ENCODE results near the gene TJAP1. TPM values are rescaled to one million over a fixed set of nuclear protein-coding genes. Genes with fewer than 3 reads are reported as not detected.

The TJAP1 gene
- total and polyA plus RNA-seq, 2 of the 8 experiments (the other 6 are each of a cell fraction or from before 2014, with no cell fraction given) = 30.7 to 40.4 TPM

DNA sequence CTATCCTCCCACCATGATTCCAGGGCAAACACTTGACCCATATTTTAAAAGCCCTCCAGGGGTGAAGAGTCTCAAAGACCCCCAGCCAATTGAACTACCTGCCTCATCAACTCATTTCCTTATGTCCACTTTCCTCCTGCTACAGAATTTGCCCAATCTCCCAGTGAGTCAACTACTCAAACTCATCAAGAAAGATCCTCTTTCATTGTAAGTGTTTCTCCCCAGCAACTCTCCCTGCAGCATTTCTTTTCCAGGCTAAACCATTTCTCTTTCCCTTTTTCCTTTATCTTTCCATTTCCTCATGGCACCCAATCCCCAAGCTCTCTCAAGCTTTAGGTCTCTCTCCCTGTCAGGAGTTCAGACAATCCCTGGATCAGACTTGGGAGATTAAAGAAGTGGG lies 23.5 kb upstream of the TJAP1 start:
- ChIA-PET CTCF (ENCODE audit: partially characterized antibody) (interaction anchor here (0.6 to 21.2 kb wide), 16 partner anchors 10 to 119 kb away, joined by 3 to 495 read pairs (median 4); partner anchors contain the start of gene LRRC73), POLR2A (ENCODE audit: partially characterized antibody) (interaction anchor here (0.7 to 4.3 kb wide), 3 partner anchors 17 to 54 kb away, joined by 3 to 43 read pairs (median 3); partner anchors contain the start of gene LRRC73)
- H2BK12ac ChIP-seq (ENCODE audit: low read depth, low read length) = no peak overlapping the region
- no peak overlapping the region for H3K56ac ChIP-seq (replicated peaks; ENCODE audit: insufficient read length, low read depth, low read length)
- no peak overlapping the region for H2AFZ ChIP-seq (ENCODE audit: low read length)
- no peak overlapping the region for H2BK120ac ChIP-seq (replicated peaks; ENCODE audit: low read depth, low read length)
- peaks cover 7 to 25% (median 19%) of the 10 kb centered on the region in 4 experiments for H3K27me3 ChIP-seq (replicated peaks in 1 of 4; ENCODE audit: control insufficient read depth in 3 of 4, extremely low read depth in 1 of 4, insufficient read depth in 3 of 4, low read length in 3 of 4)
- H3K14ac ChIP-seq (ENCODE audit: insufficient read length) = no peak overlapping the region
- DNase-seq (ENCODE audit: low read depth in 1 of 2, low spot score in 2 of 2) = no peak
- no peaks in the 10 kb centered on the region for H3K79me2 ChIP-seq (ENCODE audit: control insufficient read depth in 1 of 2, insufficient read depth in 2 of 2, low read length in 2 of 2)
- H3K23me2 ChIP-seq (ENCODE audit: low read depth, low read length) = peaks cover 9% of the 10 kb centered on the region; the same call in 1 of the 2 replicates
- no peak overlapping the region for H4K5ac ChIP-seq (ENCODE audit: insufficient read length, low read depth, low read length)
- no peak overlapping the region for H3K23ac ChIP-seq (ENCODE audit: insufficient read length)
- no peaks in the 10 kb centered on the region for H3K79me1 ChIP-seq (ENCODE audit: low read depth, low read length)
- no peak overlapping the region for H2BK20ac ChIP-seq (ENCODE audit: low read length)
- H4K20me1 ChIP-seq (replicated peaks in 1 of 2; ENCODE audit: control insufficient read depth in 1 of 2, insufficient read depth in 2 of 2, low read length in 2 of 2) = peaks cover 0 to 2% of the 10 kb centered on the region in 2 experiments
- no peak overlapping the region for H4K91ac ChIP-seq (replicated peaks; ENCODE audit: insufficient read length, low read length)
- H2AK5ac ChIP-seq (ENCODE audit: low read depth, low read length) = no peak overlapping the region
- 0 out of 2 replicates have a peak overlapping the region, but pooled peaks have one; percentile 0 for H2BK15ac ChIP-seq (ENCODE audit: low read length)
- no peak overlapping the region; a peak in 1 of 4 replicates for H3K4me2 ChIP-seq (ENCODE audit: insufficient read depth in 1 of 2, low read depth in 2 of 2, low read length in 2 of 2)
- no peak overlapping the region for H3K18ac ChIP-seq (ENCODE audit: extremely low read depth, low read length)
- no peak overlapping the region for H3K4me3 ChIP-seq (ENCODE audit: extremely low read depth in 1 of 4, insufficient read depth in 2 of 4, low read depth in 3 of 4, low read length in 4 of 4)
- no peak overlapping the region for H3K4ac ChIP-seq (replicated peaks; ENCODE audit: insufficient read length, low read depth, low read length)
- TF ChIP-seq EZH2 (IDR thresholded peaks at IDR 0.05; ENCODE audit: low read depth, low read length, severe bottlenecking) (no peak), SIN3A (conservative IDR thresholded peaks at IDR 0.05 in 1 of 2, IDR thresholded peaks at IDR 0.05 in 1 of 2; ENCODE audit: low read depth in 1 of 2, low read length in 2 of 2) (no peak), POU5F1 (IDR thresholded peaks at IDR 0.05; ENCODE audit: low read depth, low read length) (no peak), SP2 (IDR thresholded peaks at IDR 0.05; ENCODE audit: low read length) (no peak), YY1 (IDR thresholded peaks at IDR 0.05; ENCODE audit: low read depth, low read length) (no peak), SIRT6 (IDR thresholded peaks at IDR 0.05; ENCODE audit: low read length) (no peak), CBX5 (IDR thresholded peaks at IDR 0.05; ENCODE audit: low read depth, low read length) (no peak), ZNF274 (IDR thresholded peaks at IDR 0.05; ENCODE audit: borderline replicate concordance, extremely low read depth, low read length) (no peak), MAFK (IDR thresholded peaks at IDR 0.05; ENCODE audit: low read depth, low read length) (no peak), KDM5A (IDR thresholded peaks at IDR 0.05; ENCODE audit: low read length) (no peak), CBX8 (IDR thresholded peaks at IDR 0.05; ENCODE audit: borderline replicate concordance, low read depth, low read length) (no peak), POLR2AphosphoS5 (IDR thresholded peaks at IDR 0.05; ENCODE audit: low read depth, low read length) (no peak)
- TF ChIP-seq, protein P1, sequence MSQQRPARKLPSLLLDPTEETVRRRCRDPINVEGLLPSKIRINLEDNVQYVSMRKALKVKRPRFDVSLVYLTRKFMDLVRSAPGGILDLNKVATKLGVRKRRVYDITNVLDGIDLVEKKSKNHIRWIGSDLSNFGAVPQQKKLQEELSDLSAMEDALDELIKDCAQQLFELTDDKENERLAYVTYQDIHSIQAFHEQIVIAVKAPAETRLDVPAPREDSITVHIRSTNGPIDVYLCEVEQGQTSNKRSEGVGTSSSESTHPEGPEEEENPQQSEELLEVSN (IDR thresholded peaks at IDR 0.05) = no peak
- no peak for FAIRE-seq
- no peak overlapping the region for H4K8ac ChIP-seq (ENCODE audit: extremely low read depth, insufficient read depth, low read length)
- H3K27ac ChIP-seq (ENCODE audit: low read depth, low read length) = no peak overlapping the region
- H3K9me3 ChIP-seq (ENCODE audit: insufficient read depth in 2 of 2, low read depth in 1 of 2, low read length in 1 of 2) = no peaks in the 10 kb centered on the region
- H3K9ac ChIP-seq (replicated peaks in 1 of 4; ENCODE audit: extremely low read depth in 1 of 4, low read depth in 3 of 4, low read length in 3 of 4) = no peak overlapping the region
- peaks cover 0 to 11% (median under 1%) of the 10 kb centered on the region in 4 experiments; a peak in 4 of 8 replicates for H3K36me3 ChIP-seq (ENCODE audit: control insufficient read depth in 2 of 4, insufficient read depth in 4 of 4, low read length in 3 of 4)
- no peak overlapping the region for H2BK5ac ChIP-seq (ENCODE audit: low read depth, low read length)
- peaks cover 0 to 4% (median 2%) of the 10 kb centered on the region in 4 experiments; a peak in 3 of 7 replicates for H3K4me1 ChIP-seq (replicated peaks in 1 of 4; ENCODE audit: control insufficient read depth in 3 of 4, insufficient read depth in 4 of 4, low read length in 3 of 4)

Data from H1 (cell line).